Tibial nerve (tissue), 4 donors: Measurements from ENCODE around the gene KIT. TPM values are rescaled to one million over a fixed set of nuclear protein-coding genes. Genes with fewer than 3 reads are reported as not detected.

Experiments used
- DNase-seq, 2 donors: peaks; one replicate each; pipeline ENCODE4 v3.0.0-alpha.2; 2019; ENCODE audit warnings: low spot score in 2 of 2
- H3K27ac ChIP-seq, 4 donors: fragments of 200-600 bp; sonication (generic) in 3 of 4; one replicate each; pipeline ENCODE4 v1.5.1; 2017 to 2019; ENCODE audit warnings: mild to moderate bottlenecking in 1 of 4
- H3K27me3 ChIP-seq, 2 donors: fragments of 200-600 bp; sonication (generic) in 1 of 2; one replicate each; pipeline versions ENCODE4 v1.5.1 to v1.6.0; 2017 to 2019
- H3K36me3 ChIP-seq, 3 donors: fragments of 200-600 bp; sonication (generic); one replicate each; pipeline ENCODE4 v1.5.1; 2018 to 2019
- H3K4me1 ChIP-seq, 4 donors: fragments of 200-600 bp; sonication (generic) in 3 of 4; one replicate each; pipeline ENCODE4 v1.5.1; 2017 to 2019
- H3K4me3 ChIP-seq, 4 donors: fragments of 200-600 bp; sonication (generic) in 3 of 4; one replicate each; pipeline ENCODE4 v1.5.1; 2017 to 2019; ENCODE audit warnings: mild to moderate bottlenecking in 1 of 4, moderate library complexity in 1 of 4
- H3K9me3 ChIP-seq, 4 donors: fragments of 200-600 bp; sonication (generic) in 3 of 4; one replicate each; pipeline ENCODE4 v1.5.1; 2017 to 2019
- CTCF ChIP-seq, 5 experiments: fragments of 200-600 bp in 3 of 5; fragments of 450-650 bp in 2 of 5; sonication (generic) in 3 of 5; IDR thresholded peaks; one replicate each; pipeline ENCODE4 v1.5.1; 2016 to 2019; ENCODE audit warnings: antibody characterized with exemption in 5 of 5, mild to moderate bottlenecking in 3 of 5, moderate library complexity in 2 of 5
- EP300 ChIP-seq, 2 donors: sonication (generic); formaldehyde crosslinking; IDR thresholded peaks; one replicate each; pipeline ENCODE4 v1.6.1; 2017; ENCODE audit warnings: antibody characterized with exemption in 2 of 2, mild to moderate bottlenecking in 1 of 2
- POLR2A ChIP-seq, 2 donors: fragments of 450-650 bp; IDR thresholded peaks; one replicate each; pipeline ENCODE4 v1.6.1; 2017; ENCODE audit warnings: antibody characterized with exemption in 2 of 2, mild to moderate bottlenecking in 2 of 2, moderate library complexity in 2 of 2
- WGBS, 2 donors: methylation state at CpG; one replicate each; pipeline ENCODE4 v1.1.5; 2018; 5-methylcytosine and 5-hydroxymethylcytosine counted together
- total RNA-seq, 4 donors: library from RNA; depleted of rRNA; stranded (reverse); fragments of >200 nt; gene quantifications; one replicate each; pipeline ENCODE4 v1.1.0, GENCODE V29; 2016

Gene KIT
- total RNA-seq, 4 donors from 2014 or later = 1.5 to 18.6 (median 8.4) TPM

- no peak overlapping the region for H3K27ac ChIP-seq
- peaks cover 0 to 17% (median 2%) of the 10 kb centered on the region in 4 donors for H3K9me3 ChIP-seq
- TF ChIP-seq CTCF (IDR thresholded peaks at IDR 0.05) (no peak), POLR2A (IDR thresholded peaks at IDR 0.05) (no peak), EP300 (IDR thresholded peaks at IDR 0.05) (no peak)
- H3K4me3 ChIP-seq = no peak overlapping the region
- DNase-seq = no peak
- no peaks in the 10 kb centered on the region for H3K36me3 ChIP-seq
- H3K27me3 ChIP-seq = no peaks in the 10 kb centered on the region
- H3K4me1 ChIP-seq = no peaks in the 10 kb centered on the region
Measured at GRCh38 chr4:54767376-54767775, 109.6 kb downstream of the KIT start.

- Histone ChIP-seq H3K9me3 (no peaks in the 10 kb centered on the region), H3K27ac (no peak overlapping the region), H3K27me3 (no peaks in the 10 kb centered on the region), H3K4me1 (no peaks in the 10 kb centered on the region), H3K36me3 (no peaks in the 10 kb centered on the region), H3K4me3 (no peak overlapping the region)
- DNase-seq = no peak
- 83 to 89% methylated on average over 4 of the region's 4 CpGs for WGBS, 2 donors
- TF ChIP-seq EP300 (IDR thresholded peaks at IDR 0.05) (no peak), POLR2A (IDR thresholded peaks at IDR 0.05) (no peak), CTCF (IDR thresholded peaks at IDR 0.05) (no peak)
Measured at GRCh38 chr4:54773022-54773421, 115.3 kb downstream of the KIT start.

- Histone ChIP-seq H3K36me3 (no peaks in the 10 kb centered on the region), H3K4me3 (no peak overlapping the region), H3K9me3 (no peaks in the 10 kb centered on the region), H3K4me1 (peaks cover 0 to 23% (median 5%) of the 10 kb centered on the region in 4 donors), H3K27me3 (no peaks in the 10 kb centered on the region), H3K27ac (no peak overlapping the region)
- TF ChIP-seq CTCF (IDR thresholded peaks at IDR 0.05) = no peak
- no peak for TF ChIP-seq POLR2A (IDR thresholded peaks at IDR 0.05)
- TF ChIP-seq EP300 (IDR thresholded peaks at IDR 0.05) = no peak
- DNase-seq = no peak
- WGBS, 2 donors = 25 to 37% methylated on average over 2 of the region's 2 CpGs
Measured at GRCh38 chr4:54779036-54779435, 121.3 kb downstream of the KIT start.

GRCh38 chr4:54779476-54780148 is 121.9 kb downstream of the KIT start:
- no peak for DNase-seq
- TF ChIP-seq CTCF (IDR thresholded peaks at IDR 0.05) (no peak), EP300 (IDR thresholded peaks at IDR 0.05) (no peak), POLR2A (IDR thresholded peaks at IDR 0.05) (no peak)
- no peaks in the 10 kb centered on the region for H3K27me3 ChIP-seq
- H3K4me1 ChIP-seq = peaks cover 0 to 29% (median 5%) of the 10 kb centered on the region in 4 donors
- no peaks in the 10 kb centered on the region for H3K36me3 ChIP-seq
- H3K9me3 ChIP-seq = no peaks in the 10 kb centered on the region
- no peak overlapping the region for H3K4me3 ChIP-seq
- 88 to 94% methylated on average over 2 of the region's 2 CpGs for WGBS, 2 donors
- no peak overlapping the region for H3K27ac ChIP-seq

GRCh38 chr4:54780149-54780495 is 122.4 kb downstream of the KIT start:
- TF ChIP-seq CTCF (IDR thresholded peaks at IDR 0.05) = no peak
- no peak for TF ChIP-seq EP300 (IDR thresholded peaks at IDR 0.05)
- no peak for TF ChIP-seq POLR2A (IDR thresholded peaks at IDR 0.05)
- Histone ChIP-seq H3K36me3 (no peaks in the 10 kb centered on the region), H3K4me3 (no peak overlapping the region), H3K27ac (no peak overlapping the region), H3K9me3 (no peaks in the 10 kb centered on the region), H3K27me3 (no peaks in the 10 kb centered on the region), H3K4me1 (peaks cover 0 to 34% (median 5%) of the 10 kb centered on the region in 4 donors)
- DNase-seq = no peak
